ENCODE data around the gene MIB1.

The MIB1 gene

GRCh38 chr18:21820811-21821143 is 80.2 kb downstream of the MIB1 start:
- DNase-seq = no peak

- no peak for DNase-seq
Measured at GRCh38 chr18:21823848-21824247, 83.3 kb downstream of the MIB1 start.

GRCh38 chr18:21826196-21826595 is 85.6 kb downstream of the MIB1 start:
- no peak for DNase-seq

GRCh38 chr18:21826641-21827302 is 86.2 kb downstream of the MIB1 start:
- DNase-seq = no peak

GRCh38 chr18:21830532-21830931 is 89.9 kb downstream of the MIB1 start:
- DNase-seq = no peak

GRCh38 chr18:21831413-21831831 is 90.8 kb downstream of the MIB1 start:
- no peak for DNase-seq

GRCh38 chr18:21833604-21834298 is 93.2 kb downstream of the MIB1 start:
- no peak for DNase-seq

GRCh38 chr18:21834299-21834660 is 93.7 kb downstream of the MIB1 start:
- no peak for DNase-seq

GRCh38 chr18:21841570-21841969 is 101.0 kb downstream of the MIB1 start:
- DNase-seq = no peak

- DNase-seq = no peak
Measured at GRCh38 chr18:21843341-21843740, 102.7 kb downstream of the MIB1 start.

GRCh38 chr18:21851327-21851961 is 110.9 kb downstream of the MIB1 start:
- DNase-seq = no peak

- DNase-seq = no peak
Measured at GRCh38 chr18:21853016-21853415, 112.4 kb downstream of the MIB1 start.

- no peak for DNase-seq
Measured at GRCh38 chr18:21853775-21854552, 113.4 kb downstream of the MIB1 start.

GRCh38 chr18:21855432-21855831 is 114.8 kb downstream of the MIB1 start:
- no peak for DNase-seq

GRCh38 chr18:21857871-21858270 is 117.3 kb downstream of the MIB1 start:
- DNase-seq = no peak

GRCh38 chr18:21858544-21858943 is 118.0 kb downstream of the MIB1 start:
- DNase-seq = no peak

- no peak for DNase-seq
Measured at GRCh38 chr18:21864386-21864785, 123.8 kb downstream of the MIB1 start.

GRCh38 chr18:21865043-21865442 is 124.5 kb downstream of the MIB1 start:
- DNase-seq = no peak

GRCh38 chr18:21868770-21869169 is 128.2 kb downstream of the MIB1 start:
- DNase-seq = no peak

GRCh38 chr18:21889570-21889969 is 149.0 kb downstream of the MIB1 start:
- no peak for DNase-seq

GRCh38 chr18:21894619-21895367 is 154.2 kb downstream of the MIB1 start:
- DNase-seq = no peak

GRCh38 chr18:21896732-21897336 is 156.2 kb downstream of the MIB1 start:
- DNase-seq = no peak
